Measurements from ENCODE around the gene PTGIS. TPM values are rescaled to one million over a fixed set of nuclear protein-coding genes. Genes with fewer than 3 reads are reported as not detected.

PTGIS gene
- total RNA-seq, 6 experiments from 2014 or later, result 0.05 TPM; not detected in 5

- TF ChIP-seq CTCF (IDR thresholded peaks at IDR 0.05), result no peak
Measured at GRCh38 chr20:49521356-49521755, 46.6 kb downstream of the PTGIS start.

GRCh38 chr20:49519777-49520359 lies 48.1 kb downstream of the PTGIS start:
- Mint-ChIP-seq H3K4me1 (ENCODE audit: low read depth) (no peaks in the 10 kb centered on the region; the same call in 1 of the 2 replicates), H3K27me3 (ENCODE audit: insufficient read depth) (peaks cover 43% of the 10 kb centered on the region), H3K36me3 (ENCODE audit: low read depth) (no peaks in the 10 kb centered on the region), H3K27ac (no peak overlapping the region), H3K4me3 (no peak overlapping the region), H3K9me3 (no peaks in the 10 kb centered on the region)
- no peak for TF ChIP-seq CTCF (IDR thresholded peaks at IDR 0.05)
- no peak for DNase-seq

More at GRCh38 chr20:49521356-49521755, 46.6 kb downstream of the PTGIS start:
- Mint-ChIP-seq H3K9me3 (no peaks in the 10 kb centered on the region), H3K36me3 (ENCODE audit: low read depth) (no peaks in the 10 kb centered on the region), H3K27me3 (ENCODE audit: insufficient read depth) (peaks cover 39% of the 10 kb centered on the region), H3K4me3 (no peak overlapping the region), H3K27ac (no peak overlapping the region), H3K4me1 (ENCODE audit: low read depth) (no peaks in the 10 kb centered on the region; the same call in 1 of the 2 replicates)
- no peak for DNase-seq

- TF ChIP-seq CTCF (IDR thresholded peaks at IDR 0.05), result no peak
- no peak overlapping the region for H3K4me3 Mint-ChIP-seq
- H3K9me3 Mint-ChIP-seq, result no peaks in the 10 kb centered on the region
- DNase-seq, result no peak
- peaks cover 40% of the 10 kb centered on the region for H3K27me3 Mint-ChIP-seq (ENCODE audit: insufficient read depth)
- no peak overlapping the region for H3K27ac Mint-ChIP-seq
- no peaks in the 10 kb centered on the region; the same call in 1 of the 2 replicates for H3K4me1 Mint-ChIP-seq (ENCODE audit: low read depth)
- no peaks in the 10 kb centered on the region for H3K36me3 Mint-ChIP-seq (ENCODE audit: low read depth)
Measured at GRCh38 chr20:49519212-49519712, 48.7 kb downstream of the PTGIS start.

- DNase-seq, result no peak
- no peaks in the 10 kb centered on the region; the same call in 1 of the 2 replicates for H3K4me1 Mint-ChIP-seq (ENCODE audit: low read depth)
- H3K9me3 Mint-ChIP-seq, result no peaks in the 10 kb centered on the region
- peaks cover 47% of the 10 kb centered on the region for H3K27me3 Mint-ChIP-seq (ENCODE audit: insufficient read depth)
- no peak overlapping the region for H3K4me3 Mint-ChIP-seq
- no peaks in the 10 kb centered on the region for H3K36me3 Mint-ChIP-seq (ENCODE audit: low read depth)
- no peak overlapping the region for H3K27ac Mint-ChIP-seq
- no peak for TF ChIP-seq CTCF (IDR thresholded peaks at IDR 0.05)
Measured at GRCh38 chr20:49518576-49518975, 49.4 kb downstream of the PTGIS start.

DNA sequence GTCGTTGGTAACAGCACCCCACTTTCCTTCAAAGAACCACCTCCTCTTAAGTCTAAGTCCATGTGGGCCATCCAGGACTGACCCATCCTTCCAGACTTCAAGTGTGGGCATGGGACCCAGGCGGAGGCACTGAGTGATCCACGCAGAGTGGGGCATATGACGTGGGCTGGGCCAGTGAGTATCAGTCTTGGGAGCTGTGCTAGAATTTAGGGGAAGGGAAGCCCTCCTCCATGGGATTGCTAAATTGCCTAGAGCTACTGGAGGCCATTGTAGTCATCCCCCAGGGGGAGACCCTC lies 50.2 kb downstream of the PTGIS start:
- H3K27ac Mint-ChIP-seq, result no peak overlapping the region
- peaks cover 47% of the 10 kb centered on the region for H3K27me3 Mint-ChIP-seq (ENCODE audit: insufficient read depth)
- H3K9me3 Mint-ChIP-seq, result no peaks in the 10 kb centered on the region
- no peak for DNase-seq
- no peaks in the 10 kb centered on the region for H3K36me3 Mint-ChIP-seq (ENCODE audit: low read depth)
- no peak for TF ChIP-seq CTCF (IDR thresholded peaks at IDR 0.05)
- no peak overlapping the region for H3K4me3 Mint-ChIP-seq
- H3K4me1 Mint-ChIP-seq (ENCODE audit: low read depth), result no peaks in the 10 kb centered on the region; the same call in 1 of the 2 replicates

All from HFFc6 (cell line).